H9 (cell line): Measurements from ENCODE around the gene CTF1. TPM values are rescaled to one million over a fixed set of nuclear protein-coding genes. Genes with fewer than 3 reads are reported as not detected.
A peak's percentile ranks its signal among the peaks of the same experiment; 100 is the strongest.

ENCODE experiments used
- DNase-seq: peaks from one replicate; pipeline ENCODE4 v3.0.0-alpha.2; 2017
- H2AFZ ChIP-seq: one replicate; pipeline ENCODE4 v1.6.1; 2013; ENCODE audit warnings: mild to moderate bottlenecking, low read length, control low read depth, moderate library complexity
- H2AK5ac ChIP-seq: 2 replicates; pipeline ENCODE4 v1.6.1; 2013; ENCODE audit warnings: low read length, control low read depth, mixed read lengths; ENCODE audit not compliant: insufficient read length
- H2BK120ac ChIP-seq: one replicate; pipeline ENCODE4 v1.6.1; 2013; ENCODE audit warnings: low read depth, mild to moderate bottlenecking, low read length, control low read depth, inconsistent platforms; ENCODE audit not compliant: poor library complexity, severe bottlenecking
- H2BK12ac ChIP-seq: 2 replicates; pipeline ENCODE4 v1.6.1; 2013; ENCODE audit warnings: low read length, control low read depth, mixed read lengths, low read depth; ENCODE audit not compliant: insufficient read length
- H2BK15ac ChIP-seq: 2 replicates; pipeline ENCODE4 v1.6.1; 2013; ENCODE audit warnings: low read depth, low read length, control low read depth
- H2BK20ac ChIP-seq: one replicate; pipeline ENCODE4 v1.6.1; 2013; ENCODE audit warnings: low read depth, mild to moderate bottlenecking, low read length, control low read depth, inconsistent platforms; ENCODE audit not compliant: poor library complexity, severe bottlenecking
- H2BK5ac ChIP-seq: 2 replicates; pipeline ENCODE4 v1.6.1; 2013; ENCODE audit warnings: low read length, control low read depth, mixed read lengths; ENCODE audit not compliant: insufficient read length
- H3K14ac ChIP-seq: 2 replicates; pipeline ENCODE4 v1.6.1; 2013; ENCODE audit warnings: low read length, control low read depth; ENCODE audit not compliant: insufficient read depth
- H3K18ac ChIP-seq: 2 replicates; pipeline ENCODE4 v1.6.1; 2013; ENCODE audit warnings: low read depth, mild to moderate bottlenecking, mixed read lengths, low read length, control low read depth; ENCODE audit not compliant: insufficient read length
- H3K23ac ChIP-seq: 2 replicates; pipeline ENCODE4 v1.6.1; 2013; ENCODE audit warnings: low read length, control low read depth, mixed read lengths, low read depth; ENCODE audit not compliant: insufficient read length
- H3K23me2 ChIP-seq: 2 replicates; pipeline ENCODE4 v1.6.1; 2013; ENCODE audit warnings: low read depth, mild to moderate bottlenecking, mixed read lengths, low read length, control low read depth; ENCODE audit not compliant: insufficient read length, poor library complexity, severe bottlenecking
- H3K27ac ChIP-seq: 2 replicates; pipeline ENCODE4 v1.5.1; 2013; ENCODE audit warnings: low read length, control low read depth, mixed read lengths, low read depth; ENCODE audit not compliant: insufficient read length
- H3K27me3 ChIP-seq: 2 replicates; pipeline ENCODE4 v1.6.1; 2013; ENCODE audit warnings: low read length, control low read depth, inconsistent platforms; ENCODE audit not compliant: insufficient read depth
- H3K4ac ChIP-seq: 2 replicates; pipeline ENCODE4 v1.6.1; 2013; ENCODE audit warnings: low read depth, mild to moderate bottlenecking, control low read depth, inconsistent platforms, low read length, moderate library complexity
- H3K4me1 ChIP-seq: 2 replicates; pipeline ENCODE4 v1.6.1; 2013; ENCODE audit warnings: low read length, control low read depth, inconsistent platforms; ENCODE audit not compliant: insufficient read depth
- H3K4me2 ChIP-seq: 2 replicates; pipeline ENCODE4 v1.6.1; 2013; ENCODE audit warnings: low read length, control low read depth, mixed read lengths; ENCODE audit not compliant: insufficient read length, insufficient read depth
- H3K56ac ChIP-seq: 2 replicates; pipeline ENCODE4 v1.6.1; 2013; ENCODE audit warnings: low read depth, mild to moderate bottlenecking, mixed read lengths, low read length, control low read depth; ENCODE audit not compliant: insufficient read length
- H3K79me1 ChIP-seq: 2 replicates; pipeline ENCODE4 v1.6.1; 2013; ENCODE audit warnings: low read depth, mild to moderate bottlenecking, moderate library complexity, low read length, control low read depth, inconsistent platforms; ENCODE audit not compliant: insufficient read depth, poor library complexity, severe bottlenecking
- H3K79me2 ChIP-seq: 2 replicates; pipeline ENCODE4 v1.6.1; 2013; ENCODE audit warnings: low read length, control low read depth, inconsistent platforms; ENCODE audit not compliant: insufficient read depth
- H3K9ac ChIP-seq: 2 replicates; pipeline ENCODE4 v1.6.1; 2013; ENCODE audit warnings: low read length, control low read depth, mixed read lengths; ENCODE audit not compliant: insufficient read length; ENCODE audit errors: extremely low read depth
- H3K9me3 ChIP-seq: one replicate; pipeline ENCODE4 v1.6.1; 2013; ENCODE audit warnings: low read depth, low read length, inconsistent platforms; ENCODE audit not compliant: control insufficient read depth
- H3T11ph ChIP-seq: one replicate; pipeline ENCODE4 v1.6.1; 2013; ENCODE audit warnings: mild to moderate bottlenecking, low read length, control low read depth, inconsistent platforms
- H4K20me1 ChIP-seq: one replicate; pipeline ENCODE4 v1.6.1; 2013; ENCODE audit not compliant: control insufficient read depth, insufficient read length, insufficient read depth
- H4K5ac ChIP-seq: 2 replicates; pipeline ENCODE4 v1.6.1; 2013; ENCODE audit warnings: low read depth, mild to moderate bottlenecking, mixed read lengths, low read length, control low read depth; ENCODE audit not compliant: insufficient read length
- H4K8ac ChIP-seq: replicated peaks from 2 replicates; pipeline ENCODE4 v1.6.1; 2013; ENCODE audit warnings: low read length, control low read depth, mixed read lengths, low read depth; ENCODE audit not compliant: insufficient read length
- H4K91ac ChIP-seq: 2 replicates; pipeline ENCODE4 v1.6.1; 2013; ENCODE audit warnings: low read depth, mild to moderate bottlenecking, moderate library complexity, mixed read lengths, low read length, control low read depth; ENCODE audit not compliant: insufficient read length
- H3K27ac Mint-ChIP-seq, 3 experiments: 2 replicates in 2 of 3; 3 replicates in 1 of 3; pipeline ENCODE4 v1.8.0; 2020 to 2021; ENCODE audit warnings: mixed read lengths in 3 of 3, mild to moderate bottlenecking in 1 of 3, moderate library complexity in 1 of 3
- H3K27me3 Mint-ChIP-seq: 2 replicates; pipeline ENCODE4 v1.8.0; 2021; ENCODE audit warnings: low read depth, mild to moderate bottlenecking, moderate library complexity, mixed read lengths
- H3K36me3 Mint-ChIP-seq, 3 experiments: 2 replicates in 2 of 3; 3 replicates in 1 of 3; pipeline ENCODE4 v1.8.0; 2020 to 2021; ENCODE audit warnings: low read depth in 3 of 3, mixed read lengths in 3 of 3; ENCODE audit not compliant: insufficient read depth in 1 of 3
- H3K4me1 Mint-ChIP-seq, 2 experiments: 2 replicates each; pipeline ENCODE4 v1.8.0; 2020; ENCODE audit warnings: mixed read lengths in 2 of 2
- H3K4me3 Mint-ChIP-seq, 2 experiments: 2 replicates in 1 of 2; 3 replicates in 1 of 2; pipeline ENCODE4 v1.8.0; 2020 to 2021; ENCODE audit warnings: mild to moderate bottlenecking in 2 of 2, mixed read lengths in 2 of 2, moderate library complexity in 1 of 2
- H3K9me3 Mint-ChIP-seq, 2 experiments: 2 replicates in 1 of 2; 3 replicates in 1 of 2; pipeline ENCODE4 v1.8.0; 2020; ENCODE audit warnings: mild to moderate bottlenecking in 2 of 2, mixed read lengths in 2 of 2, moderate library complexity in 1 of 2
- CTCF ChIP-seq: fragments of 200-600 bp; sonication (generic); conservative IDR thresholded peaks from 3 replicates; pipeline ENCODE4 v1.8.0; 2021; ENCODE audit warnings: antibody characterized with exemption, mild to moderate bottlenecking
- WGBS: extraction: QIAGEN DNeasy Blood & Tissue Kit; methylation state at CpG from one replicate; pipeline ENCODE4 v1.1.7; 2013; ENCODE audit warnings: missing lambda C conversion rate, low lambda C conversion rate, mixed read lengths; ENCODE audit not compliant: insufficient read length; ENCODE audit errors: extremely low coverage; 5-methylcytosine and 5-hydroxymethylcytosine counted together
- total RNA-seq: library from RNA; stranded (reverse); gene quantifications from 2 replicates; pipeline ENCODE4 v1.2.1, GENCODE V29; 2021

CTF1 gene
- total RNA-seq, 1 experiment from 2014 or later = 0.72 TPM

GRCh38 chr16:30894540-30895368 is 1.7 kb upstream of the CTF1 start:
- peaks cover 3% of the 10 kb centered on the region; the same call in 1 of the 2 replicates for H3K4me1 ChIP-seq
- no peaks in the 10 kb centered on the region for H3K79me1 ChIP-seq
- H4K91ac ChIP-seq = no peak overlapping the region
- Mint-ChIP-seq H3K4me1 (peaks cover 28% of the 10 kb centered on the region in 2 experiments), H3K9me3 (peaks cover 0 to 2% of the 10 kb centered on the region in 2 experiments; a peak in 1 of 5 replicates), H3K27ac (no peak overlapping the region; a peak in 1 of 7 replicates), H3K4me3 (peak overlapping the region; percentile 70 to 84), H3K36me3 (peaks cover 0 to 8% (median 7%) of the 10 kb centered on the region in 3 experiments; a peak in 5 of 7 replicates), H3K27me3 (peaks cover 21% of the 10 kb centered on the region)
- H4K20me1 ChIP-seq = peaks cover 2% of the 10 kb centered on the region
- H3K4me2 ChIP-seq = peak overlapping the region; percentile 54
- no peak overlapping the region for H2BK5ac ChIP-seq
- no peak for DNase-seq
- no peaks in the 10 kb centered on the region for H3K79me2 ChIP-seq
- peaks cover 20% of the 10 kb centered on the region for H3K23me2 ChIP-seq
- H3K14ac ChIP-seq = no peak overlapping the region
- H2BK15ac ChIP-seq = no peak overlapping the region
- no peaks in the 10 kb centered on the region for H3K9me3 ChIP-seq
- no peak overlapping the region for H3K23ac ChIP-seq
- TF ChIP-seq CTCF = no peak
- H2AFZ ChIP-seq = no peak overlapping the region
- no peak overlapping the region for H3T11ph ChIP-seq
- peak overlapping the region; percentile 45 for H3K9ac ChIP-seq
- no peak overlapping the region for H2BK20ac ChIP-seq
- H2BK120ac ChIP-seq = no peak overlapping the region
- H4K8ac ChIP-seq = no peak overlapping the region
- H2AK5ac ChIP-seq = no peak overlapping the region
- no peak overlapping the region for H3K27ac ChIP-seq
- no CpG with 5 or more reads among the region's 16 CpGs for WGBS
- H3K18ac ChIP-seq = no peak overlapping the region
- H3K56ac ChIP-seq = no peak overlapping the region
- no peak overlapping the region for H2BK12ac ChIP-seq
- H3K27me3 ChIP-seq = no peaks in the 10 kb centered on the region
- no peak overlapping the region for H4K5ac ChIP-seq
- no peak overlapping the region for H3K4ac ChIP-seq
